Osteoblast (primary cell): ENCODE data around the gene FGF3. TPM values are rescaled to one million over a fixed set of nuclear protein-coding genes. Genes with fewer than 3 reads are reported as not detected.

Source experiments
- DNase-seq: peaks from one replicate; pipeline ENCODE4 v3.0.0; 2011; ENCODE audit warnings: low spot score, mixed read lengths; ENCODE audit not compliant: insufficient read length; ENCODE audit errors: missing footprints
- H2AFZ ChIP-seq: 2 replicates; pipeline ENCODE4 v1.6.0; 2011; ENCODE audit warnings: mild to moderate bottlenecking, low read length
- H3K27ac ChIP-seq: 2 replicates; pipeline ENCODE4 v1.5.1; 2011; ENCODE audit warnings: mild to moderate bottlenecking, low read depth, low read length, moderate library complexity
- H3K27me3 ChIP-seq: 2 replicates; pipeline ENCODE4 v1.6.0; 2012; ENCODE audit warnings: mild to moderate bottlenecking, control low read depth, inconsistent platforms, low read length, moderate library complexity; ENCODE audit not compliant: insufficient read depth
- H3K36me3 ChIP-seq: 2 replicates; pipeline ENCODE4 v1.5.1; 2011; ENCODE audit warnings: mild to moderate bottlenecking, low read length, control low read depth, moderate library complexity; ENCODE audit not compliant: insufficient read depth
- H3K4me1 ChIP-seq: 2 replicates; pipeline ENCODE4 v1.5.1; 2011; ENCODE audit warnings: mild to moderate bottlenecking, low read length, control low read depth, moderate library complexity; ENCODE audit not compliant: insufficient read depth
- H3K4me2 ChIP-seq: 2 replicates; pipeline ENCODE4 v1.6.0; 2011; ENCODE audit warnings: mild to moderate bottlenecking, low read length; ENCODE audit not compliant: insufficient read depth
- H3K4me3 ChIP-seq: fragments of 200-600 bp; sonication (generic); 3 replicates; pipeline ENCODE4 v1.5.1; 2012; ENCODE audit warnings: mild to moderate bottlenecking, low read length, inconsistent platforms; ENCODE audit not compliant: insufficient read depth
- H3K79me2 ChIP-seq: 2 replicates; pipeline ENCODE4 v1.6.0; 2012; ENCODE audit warnings: mild to moderate bottlenecking, low read length, control low read depth, inconsistent platforms; ENCODE audit not compliant: insufficient read depth
- H3K9me3 ChIP-seq: 2 replicates; pipeline ENCODE4 v1.5.1; 2011; ENCODE audit warnings: low read depth, low read length, control low read depth
- H4K20me1 ChIP-seq: 2 replicates; pipeline ENCODE4 v1.6.0; 2012; ENCODE audit warnings: mild to moderate bottlenecking, low read length, control low read depth; ENCODE audit not compliant: insufficient read depth
- total RNA-seq: library from RNA; depleted of rRNA; stranded (reverse); fragments of >200 nt; gene quantifications from 2 replicates; pipeline ENCODE4 v1.2.3, GENCODE V29; 2012
- TF ChIP-seq, protein P1 (sequence below): IDR thresholded peaks from 2 replicates; pipeline ENCODE4 v1.5.1; 2011; ENCODE audit warnings: mild to moderate bottlenecking, low read depth, low read length, moderate library complexity; ENCODE audit errors: extremely low read depth

FGF3 gene
- not detected in 2 replicates for total RNA-seq

- no peaks in the 10 kb centered on the region for H3K4me1 ChIP-seq
- TF ChIP-seq, protein P1, sequence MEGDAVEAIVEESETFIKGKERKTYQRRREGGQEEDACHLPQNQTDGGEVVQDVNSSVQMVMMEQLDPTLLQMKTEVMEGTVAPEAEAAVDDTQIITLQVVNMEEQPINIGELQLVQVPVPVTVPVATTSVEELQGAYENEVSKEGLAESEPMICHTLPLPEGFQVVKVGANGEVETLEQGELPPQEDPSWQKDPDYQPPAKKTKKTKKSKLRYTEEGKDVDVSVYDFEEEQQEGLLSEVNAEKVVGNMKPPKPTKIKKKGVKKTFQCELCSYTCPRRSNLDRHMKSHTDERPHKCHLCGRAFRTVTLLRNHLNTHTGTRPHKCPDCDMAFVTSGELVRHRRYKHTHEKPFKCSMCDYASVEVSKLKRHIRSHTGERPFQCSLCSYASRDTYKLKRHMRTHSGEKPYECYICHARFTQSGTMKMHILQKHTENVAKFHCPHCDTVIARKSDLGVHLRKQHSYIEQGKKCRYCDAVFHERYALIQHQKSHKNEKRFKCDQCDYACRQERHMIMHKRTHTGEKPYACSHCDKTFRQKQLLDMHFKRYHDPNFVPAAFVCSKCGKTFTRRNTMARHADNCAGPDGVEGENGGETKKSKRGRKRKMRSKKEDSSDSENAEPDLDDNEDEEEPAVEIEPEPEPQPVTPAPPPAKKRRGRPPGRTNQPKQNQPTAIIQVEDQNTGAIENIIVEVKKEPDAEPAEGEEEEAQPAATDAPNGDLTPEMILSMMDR, result no peak
- H3K27ac ChIP-seq, result no peak within 1 kb of the TSS
- H3K9me3 ChIP-seq, result no peaks in the 10 kb centered on the region
- H4K20me1 ChIP-seq, result no peaks in the 10 kb centered on the region
- peak; percentile 80 for DNase-seq
- H3K4me2 ChIP-seq, result no peak within 1 kb of the TSS
- H3K4me3 ChIP-seq, result no peak within 1 kb of the TSS
- H3K79me2 ChIP-seq, result no peaks in the 10 kb centered on the region
- no peaks in the 10 kb centered on the region for H3K36me3 ChIP-seq
- no peak within 1 kb of the TSS for H2AFZ ChIP-seq
- H3K27me3 ChIP-seq, result peaks cover 76% of the 10 kb centered on the region
These were observed at the start of gene FGF3 for GRCh38 chr11:69818603-69819441. Gene FGF3, minus strand, starts transcription at chr11:69819416. Its CDS starts 483 bp downstream, at chr11:69818933.

DNA sequence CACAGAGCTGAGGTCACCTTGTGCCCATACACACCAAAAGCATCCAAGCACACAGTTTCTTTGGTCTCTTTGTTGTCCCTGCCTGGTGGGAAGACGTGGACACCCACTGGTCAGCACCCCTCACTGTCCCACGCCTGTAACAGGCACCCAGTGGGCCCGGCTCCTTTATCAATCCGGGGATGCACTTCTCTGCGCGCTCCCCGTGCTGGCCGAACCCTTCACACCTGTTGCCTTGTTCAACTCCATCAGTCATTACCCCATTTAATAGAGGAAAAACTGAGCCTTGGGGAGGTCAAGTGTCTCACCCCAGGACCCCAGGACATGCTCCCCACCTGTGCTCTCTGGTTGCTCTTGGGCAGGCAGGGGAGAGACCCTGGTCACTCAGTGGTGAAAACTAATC, 49.7 kb upstream of the FGF3 start:
- Histone ChIP-seq H3K27ac (no peak overlapping the region), H3K4me2 (no peak overlapping the region), H3K9me3 (no peaks in the 10 kb centered on the region), H2AFZ (no peak overlapping the region), H4K20me1 (no peaks in the 10 kb centered on the region), H3K36me3 (no peaks in the 10 kb centered on the region), H3K79me2 (no peaks in the 10 kb centered on the region), H3K4me3 (no peak overlapping the region), H3K27me3 (peaks cover 6% of the 10 kb centered on the region), H3K4me1 (peaks cover 6% of the 10 kb centered on the region)
- TF ChIP-seq, protein P1, result no peak
- DNase-seq, result no peak

DNA sequence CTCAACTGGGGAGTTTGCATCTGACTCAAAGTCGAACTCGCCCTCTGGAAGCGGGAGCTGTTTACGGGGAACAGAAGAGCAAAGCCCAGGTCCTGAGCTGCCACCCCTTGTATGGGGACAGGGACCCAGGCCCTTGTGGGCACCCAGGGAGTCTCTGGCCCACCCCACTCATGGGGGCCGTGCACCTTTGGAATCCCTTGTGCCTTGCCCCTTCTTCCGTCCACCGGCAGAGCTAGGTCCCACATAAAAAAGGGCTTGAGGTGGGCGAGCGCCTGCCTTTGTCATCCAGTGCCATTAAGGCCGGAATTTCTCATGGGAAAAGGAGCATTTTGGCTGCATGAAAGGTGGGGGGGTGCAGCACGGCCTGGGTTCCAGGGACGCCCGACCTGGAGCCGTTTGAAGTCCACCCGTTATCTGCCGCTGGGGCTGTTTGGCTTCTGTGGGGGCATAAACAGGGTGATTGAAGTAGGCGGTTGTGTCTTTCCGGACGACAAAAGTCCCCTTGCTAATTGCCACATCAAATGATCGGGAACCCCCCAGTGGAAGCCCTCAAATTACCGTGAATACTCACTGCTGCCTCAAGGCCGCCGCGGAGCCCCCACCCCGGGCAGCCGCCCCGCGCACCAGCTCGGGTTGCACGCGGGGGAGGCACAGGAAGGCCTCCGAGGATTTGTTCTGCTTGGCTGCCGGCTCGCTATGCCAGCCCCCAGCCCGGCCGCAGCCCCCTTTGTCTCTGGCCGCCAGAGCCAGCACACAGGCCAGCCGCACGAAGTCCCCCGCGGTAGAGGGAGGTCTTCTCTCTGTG, 49.0 kb upstream of the FGF3 start:
- no peaks in the 10 kb centered on the region for H3K36me3 ChIP-seq
- no peaks in the 10 kb centered on the region for H3K27me3 ChIP-seq
- no peaks in the 10 kb centered on the region for H3K9me3 ChIP-seq
- H2AFZ ChIP-seq, result no peak overlapping the region
- DNase-seq, result no peak
- H3K4me2 ChIP-seq, result no peak overlapping the region
- H4K20me1 ChIP-seq, result no peaks in the 10 kb centered on the region
- no peak overlapping the region for H3K4me3 ChIP-seq
- TF ChIP-seq, protein P1, result no peak
- peak overlapping the region; percentile 37 for H3K27ac ChIP-seq
- no peaks in the 10 kb centered on the region for H3K79me2 ChIP-seq
- peaks cover 6% of the 10 kb centered on the region for H3K4me1 ChIP-seq
